Measurements from ENCODE around the gene NKPD1. TPM values are rescaled to one million over a fixed set of nuclear protein-coding genes. Genes with fewer than 3 reads are reported as not detected.

NKPD1 gene
- polyA plus RNA-seq, 1 donor (not counting 4 experiments of a cell fraction or from before 2014, with no cell fraction given) = 0.37 TPM

GRCh38 chr19:45125975-45126493 lies 34.7 kb downstream of the NKPD1 start:
- peak; percentile 82 to 96 (median 88) for TF ChIP-seq CTCF (optimal IDR thresholded peaks at IDR 0.05 in 1 of 3, IDR thresholded peaks at IDR 0.05 in 1 of 3, conservative IDR thresholded peaks at IDR 0.05 in 1 of 3; ENCODE audit: extremely low read depth in 1 of 3, insufficient read depth in 2 of 3, low read length in 3 of 3)
- no peak for TF ChIP-seq EZH2 (IDR thresholded peaks at IDR 0.05; ENCODE audit: low read length)
- Histone ChIP-seq H3K27me3 (ENCODE audit: control insufficient read depth, extremely low read depth, insufficient read depth, low read length) (no peaks in the 10 kb centered on the region), H3K4me2 (ENCODE audit: control insufficient read depth, extremely low read depth, insufficient read depth, low read depth, low read length) (no peak overlapping the region), H3K36me3 (ENCODE audit: control insufficient read depth in 2 of 2, extremely low read depth in 1 of 2, insufficient read depth in 2 of 2, low read length in 2 of 2) (peaks cover 0 to 5% of the 10 kb centered on the region in 2 experiments), H3K4me3 (ENCODE audit: control insufficient read depth in 2 of 3, extremely low read depth in 1 of 3, insufficient read depth in 2 of 3, low read depth in 1 of 3, low read length in 3 of 3) (no peak overlapping the region), H4K20me1 (ENCODE audit: control insufficient read depth, extremely low read depth, insufficient read depth, low read length) (peaks cover 18% of the 10 kb centered on the region), H3K9ac (ENCODE audit: control insufficient read depth, extremely low read depth, insufficient read depth, low read length) (no peak overlapping the region), H3K9me1 (ENCODE audit: control insufficient read depth, extremely low read depth, insufficient read depth, low read length) (peaks cover 4% of the 10 kb centered on the region), H2AFZ (ENCODE audit: control insufficient read depth, low read length) (no peak overlapping the region), H3K9me3 (ENCODE audit: control insufficient read depth, low read depth, low read length) (no peaks in the 10 kb centered on the region), H3K4me1 (ENCODE audit: control insufficient read depth, extremely low read depth, insufficient read depth, low read length) (peaks cover 20% of the 10 kb centered on the region), H3K27ac (ENCODE audit: control insufficient read depth, insufficient read depth, low read length) (no peak overlapping the region), H3K79me2 (ENCODE audit: control insufficient read depth, insufficient read depth, low read length) (peaks cover 55% of the 10 kb centered on the region)
- DNase-seq (ENCODE audit: low read depth, low spot score) = peak; percentile 21
- peak; percentile 70 for FAIRE-seq
- dilution Hi-C loops (cut with MboI; ENCODE audit: extremely low pct_ligation_motif_present, low sequenced_read_pairs) = no loop called here

GRCh38 chr19:45125360-45125759 lies 35.4 kb downstream of the NKPD1 start:
- peaks cover under 1 to 5% of the 10 kb centered on the region in 2 experiments for H3K36me3 ChIP-seq (ENCODE audit: control insufficient read depth in 2 of 2, extremely low read depth in 1 of 2, insufficient read depth in 2 of 2, low read length in 2 of 2)
- peaks cover 18% of the 10 kb centered on the region for H3K4me1 ChIP-seq (ENCODE audit: control insufficient read depth, extremely low read depth, insufficient read depth, low read length)
- H3K27ac ChIP-seq (ENCODE audit: control insufficient read depth, insufficient read depth, low read length) = no peak overlapping the region
- dilution Hi-C loops (cut with MboI; ENCODE audit: extremely low pct_ligation_motif_present, low sequenced_read_pairs) = no loop called here
- H3K27me3 ChIP-seq (ENCODE audit: control insufficient read depth, extremely low read depth, insufficient read depth, low read length) = no peaks in the 10 kb centered on the region
- H3K9me1 ChIP-seq (ENCODE audit: control insufficient read depth, extremely low read depth, insufficient read depth, low read length) = peaks cover 4% of the 10 kb centered on the region
- peaks cover 55% of the 10 kb centered on the region for H3K79me2 ChIP-seq (ENCODE audit: control insufficient read depth, insufficient read depth, low read length)
- TF ChIP-seq CTCF (optimal IDR thresholded peaks at IDR 0.05 in 1 of 3, IDR thresholded peaks at IDR 0.05 in 1 of 3, conservative IDR thresholded peaks at IDR 0.05 in 1 of 3; ENCODE audit: extremely low read depth in 1 of 3, insufficient read depth in 2 of 3, low read length in 3 of 3) = no peak
- TF ChIP-seq EZH2 (IDR thresholded peaks at IDR 0.05; ENCODE audit: low read length) = no peak
- no peaks in the 10 kb centered on the region for H3K9me3 ChIP-seq (ENCODE audit: control insufficient read depth, low read depth, low read length)
- no peak overlapping the region for H3K4me3 ChIP-seq (ENCODE audit: control insufficient read depth in 2 of 3, extremely low read depth in 1 of 3, insufficient read depth in 2 of 3, low read depth in 1 of 3, low read length in 3 of 3)
- H2AFZ ChIP-seq (ENCODE audit: control insufficient read depth, low read length) = no peak overlapping the region
- no peak overlapping the region for H3K9ac ChIP-seq (ENCODE audit: control insufficient read depth, extremely low read depth, insufficient read depth, low read length)
- no peak for FAIRE-seq
- no peak for DNase-seq (ENCODE audit: low read depth, low spot score)
- H3K4me2 ChIP-seq (ENCODE audit: control insufficient read depth, extremely low read depth, insufficient read depth, low read depth, low read length) = no peak overlapping the region
- peaks cover 18% of the 10 kb centered on the region for H4K20me1 ChIP-seq (ENCODE audit: control insufficient read depth, extremely low read depth, insufficient read depth, low read length)

Data from keratinocyte (primary cell).